NCI-H146 (cell line): ENCODE measurements around the gene ST8SIA6.
"Not testable (repeated sequence)": the region's sequence is repeated elsewhere in the genome, so short reads cannot be mapped to it uniquely, and the experiment has no call there.

ENCODE experiments used
- DNase-seq: peaks from one replicate; lab custom pipeline; 2025; lab: John Stamatoyannopoulos, UW

Gene ST8SIA6

GRCh38 chr10:17427201-17427600 lies 27.2 kb downstream of the ST8SIA6 start:
- DNase-seq = no peak

GRCh38 chr10:17426263-17426750 lies 28.1 kb downstream of the ST8SIA6 start:
- no peak for DNase-seq

GRCh38 chr10:17425584-17426262 lies 28.7 kb downstream of the ST8SIA6 start:
- DNase-seq = no peak

GRCh38 chr10:17423632-17424186 lies 30.7 kb downstream of the ST8SIA6 start:
- DNase-seq = no peak

- DNase-seq = no peak
These were observed 31.5 kb downstream of the ST8SIA6 start for GRCh38 chr10:17422931-17423330.

GRCh38 chr10:17418249-17418648 lies 36.1 kb downstream of the ST8SIA6 start:
- DNase-seq = no peak

- DNase-seq = no peak
These were observed 37.8 kb downstream of the ST8SIA6 start for GRCh38 chr10:17416442-17417211.

- DNase-seq = no peak
These were observed 39.2 kb downstream of the ST8SIA6 start for GRCh38 chr10:17415046-17415658.

GRCh38 chr10:17414484-17414883 lies 39.9 kb downstream of the ST8SIA6 start:
- no peak for DNase-seq

GRCh38 chr10:17413876-17414275 lies 40.5 kb downstream of the ST8SIA6 start:
- DNase-seq = no peak

- peak; percentile 79 for DNase-seq
These were observed 42.1 kb downstream of the ST8SIA6 start for GRCh38 chr10:17412323-17412722.

GRCh38 chr10:17410907-17411306 lies 43.5 kb downstream of the ST8SIA6 start:
- no peak for DNase-seq

- no peak for DNase-seq
These were observed 45.1 kb downstream of the ST8SIA6 start for GRCh38 chr10:17409170-17409733.

GRCh38 chr10:17407047-17407446 lies 47.3 kb downstream of the ST8SIA6 start:
- DNase-seq = no peak

GRCh38 chr10:17406036-17406834 lies 48.2 kb downstream of the ST8SIA6 start:
- DNase-seq = no peak

- DNase-seq = no peak
These were observed 51.2 kb downstream of the ST8SIA6 start for GRCh38 chr10:17403161-17403560.

GRCh38 chr10:17402040-17402439 lies 52.4 kb downstream of the ST8SIA6 start:
- not testable (repeated sequence) for DNase-seq

- DNase-seq = no peak
These were observed 58.4 kb downstream of the ST8SIA6 start for GRCh38 chr10:17396004-17396403.

- DNase-seq = no peak
These were observed 59.5 kb downstream of the ST8SIA6 start for GRCh38 chr10:17394854-17395253.

GRCh38 chr10:17387861-17388503 lies 66.4 kb downstream of the ST8SIA6 start:
- DNase-seq = peak; percentile 99

GRCh38 chr10:17386616-17387075 lies 67.7 kb downstream of the ST8SIA6 start:
- peak; percentile 98 for DNase-seq
